Inferior parietal cortex (tissue), 1 donor: ENCODE results near the gene IGF1R.
A peak's percentile ranks its signal among the peaks of the same experiment; 100 is the strongest.

Source experiments
- DNase-seq: peaks from one replicate; pipeline ENCODE4 v3.0.0-alpha.2; 2016; ENCODE audit errors: extremely low spot score

The IGF1R gene

DNA sequence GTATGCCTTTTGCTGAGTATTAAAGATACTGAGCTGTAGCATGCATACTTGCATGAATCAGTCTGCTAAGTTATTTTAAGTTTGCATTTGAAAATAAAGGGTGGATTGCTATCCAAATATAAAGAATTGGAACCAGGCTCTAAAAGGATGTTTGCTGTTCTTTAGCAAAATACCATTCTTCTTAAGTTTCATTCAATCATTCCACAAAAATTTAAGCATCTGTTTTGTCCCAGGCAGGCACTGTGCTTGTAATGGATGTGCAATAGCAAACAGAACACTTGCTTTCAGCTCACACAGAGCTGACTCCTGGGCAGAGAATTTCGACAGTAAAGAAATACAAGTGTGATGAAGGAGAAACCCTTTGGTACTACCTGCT lies 208.2 kb downstream of the IGF1R start:
- no peak for DNase-seq

DNA sequence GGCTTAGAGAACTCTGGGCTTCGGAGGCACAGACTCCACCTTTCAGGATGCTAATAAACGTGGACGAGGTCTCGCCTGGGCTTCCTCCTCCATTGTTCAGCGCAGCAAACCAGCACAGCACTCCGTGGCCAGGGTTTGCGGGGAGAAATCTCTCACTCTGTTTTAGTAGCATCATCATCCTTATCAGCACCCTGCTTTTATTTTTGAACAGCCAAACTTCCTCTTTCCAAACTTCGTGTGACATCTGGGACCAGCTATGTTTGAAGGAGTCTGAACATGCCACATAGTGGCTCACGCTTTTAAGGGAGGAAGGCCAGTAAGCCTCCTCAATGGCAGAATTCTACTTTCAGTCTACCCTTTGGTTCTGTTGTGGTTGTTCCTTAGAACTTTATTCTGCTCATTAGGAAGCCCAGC lies 210.3 kb downstream of the IGF1R start:
- DNase-seq, result no peak

DNA sequence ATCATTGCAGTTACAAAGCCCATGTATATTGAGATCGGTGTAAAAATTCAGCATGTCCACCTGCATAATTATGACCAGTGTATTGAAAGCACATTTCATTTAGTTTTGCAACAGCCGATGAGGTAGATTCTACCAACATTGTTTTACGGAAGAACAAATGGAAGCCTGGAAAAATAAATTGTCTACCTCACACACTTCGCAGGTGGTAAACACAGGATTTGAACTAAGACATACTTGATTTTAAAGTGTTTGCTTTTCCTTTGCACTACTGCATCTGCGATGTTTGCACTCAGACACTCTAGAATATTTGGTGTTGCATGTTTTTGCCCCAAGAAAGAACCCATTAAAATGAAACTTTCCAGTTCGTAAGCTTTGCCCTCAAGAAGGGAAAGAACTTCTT lies 210.8 kb downstream of the IGF1R start:
- no peak for DNase-seq

DNA sequence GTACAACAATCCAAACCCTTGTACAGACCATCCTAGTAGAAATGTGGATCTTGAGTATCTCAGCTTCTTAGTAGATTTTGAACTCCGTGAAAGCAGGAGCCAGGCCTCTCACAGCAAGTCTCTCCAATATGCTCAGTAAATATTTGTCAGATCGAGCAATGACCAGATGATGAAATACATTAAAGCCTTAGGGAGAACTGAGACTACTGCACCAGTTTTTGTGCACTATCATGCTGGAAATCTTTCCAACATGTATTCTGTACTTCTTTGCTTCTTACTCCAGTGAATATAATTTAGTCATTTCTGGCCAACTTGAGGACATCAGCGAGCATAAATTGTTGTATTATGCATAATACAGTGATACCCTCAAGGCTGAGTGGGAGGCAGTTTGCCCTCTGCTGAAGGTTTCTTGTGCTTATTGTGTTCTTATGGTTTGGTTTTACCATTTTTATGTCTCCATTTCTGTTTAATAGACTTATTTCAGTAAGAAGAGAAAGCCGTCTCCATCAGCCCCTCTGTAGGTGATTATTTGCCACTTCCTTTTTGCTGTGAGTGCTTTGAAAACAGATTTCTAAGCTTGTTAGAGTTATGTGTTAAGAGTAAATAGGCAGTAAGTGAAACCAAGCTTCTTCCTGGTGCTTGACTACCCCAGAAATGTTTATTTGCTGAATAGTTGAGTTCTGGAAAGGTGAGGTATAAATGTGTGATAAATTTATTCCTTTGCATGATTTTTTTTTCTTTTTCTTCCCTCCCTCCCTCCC lies 212.1 kb downstream of the IGF1R start:
- DNase-seq, result no peak

DNA sequence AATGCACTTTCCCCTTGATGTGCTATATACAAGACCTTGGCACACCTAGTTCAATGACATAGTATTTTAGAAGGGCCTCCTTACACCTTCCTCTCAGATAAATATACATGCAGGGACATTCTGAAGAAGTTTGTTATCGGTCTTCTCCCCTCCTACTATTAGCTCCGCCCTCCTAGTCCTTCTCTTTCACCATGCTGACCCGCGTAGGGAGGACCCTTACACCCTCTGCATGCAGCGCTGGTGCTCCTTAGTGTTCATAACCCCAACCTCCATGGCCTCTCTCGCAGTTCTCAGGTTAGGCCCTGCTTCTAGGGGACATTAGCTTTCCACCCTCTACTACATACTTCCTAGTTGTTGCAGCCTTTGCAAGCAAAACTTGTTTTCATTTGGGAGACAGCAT lies 212.8 kb downstream of the IGF1R start:
- DNase-seq, result no peak

DNA sequence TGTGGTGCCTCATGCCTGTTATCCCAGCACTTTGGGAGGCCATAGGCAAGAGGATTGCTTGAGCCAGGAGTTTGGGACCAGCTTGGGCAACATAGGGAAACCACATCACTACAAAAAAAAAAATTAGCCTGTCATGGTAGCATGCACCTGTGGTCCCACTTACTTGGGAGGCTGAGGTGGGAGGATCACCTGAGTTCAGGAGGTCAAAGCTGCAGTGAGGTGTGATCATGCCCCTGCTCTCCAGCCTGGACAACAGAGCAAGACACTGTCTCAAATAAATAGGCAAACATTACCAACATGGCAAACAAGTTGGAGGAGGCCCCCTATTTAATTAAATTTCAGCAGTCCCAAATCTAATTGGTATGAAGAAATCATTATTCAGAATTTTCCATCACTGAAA lies 215.6 kb downstream of the IGF1R start:
- DNase-seq, result no peak

DNA sequence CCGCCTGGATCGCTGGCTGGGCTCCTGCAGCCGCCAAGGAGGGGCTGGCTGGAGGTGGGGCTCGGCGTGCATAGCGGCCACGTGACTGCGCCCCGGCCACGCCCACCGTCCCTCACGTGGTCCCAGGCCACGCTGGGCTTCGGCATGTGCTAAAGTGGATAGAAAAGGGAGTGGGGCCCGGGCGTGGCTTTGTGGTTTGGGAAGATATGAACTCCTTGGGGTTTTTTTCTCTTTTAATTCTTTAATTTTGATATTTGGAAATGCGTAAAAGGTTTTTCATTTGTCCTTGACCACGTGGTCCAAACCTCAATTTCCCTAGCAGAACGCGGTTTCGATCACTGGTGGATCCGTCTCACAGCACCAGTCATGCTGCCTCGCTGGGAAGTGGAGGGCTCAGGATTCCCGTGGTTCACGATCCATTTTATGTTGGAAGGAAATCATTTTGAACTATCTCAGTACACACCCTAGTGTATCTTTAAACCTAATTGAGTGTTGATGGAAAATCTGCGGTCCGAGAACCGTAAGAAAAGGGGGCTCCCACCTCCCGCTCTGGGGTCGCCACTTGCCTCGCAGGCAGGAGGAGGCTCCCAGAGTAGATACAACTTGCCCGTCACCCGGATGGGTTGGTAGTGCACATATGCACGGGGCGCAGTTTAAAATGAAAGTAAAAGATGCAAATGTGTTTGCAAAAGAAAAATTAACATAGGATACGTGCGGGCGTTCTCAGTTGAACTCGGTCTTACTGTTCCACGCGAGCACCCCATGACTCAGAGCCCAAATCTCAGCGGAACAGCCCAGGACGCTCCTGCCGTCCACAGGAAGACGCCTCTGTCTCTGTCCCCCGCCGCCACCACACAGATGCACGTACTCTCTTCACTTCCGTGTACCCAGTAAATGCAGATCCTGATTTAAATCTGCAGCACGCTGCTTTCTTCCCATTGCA lies 217.3 kb downstream of the IGF1R start:
- no peak for DNase-seq

DNA sequence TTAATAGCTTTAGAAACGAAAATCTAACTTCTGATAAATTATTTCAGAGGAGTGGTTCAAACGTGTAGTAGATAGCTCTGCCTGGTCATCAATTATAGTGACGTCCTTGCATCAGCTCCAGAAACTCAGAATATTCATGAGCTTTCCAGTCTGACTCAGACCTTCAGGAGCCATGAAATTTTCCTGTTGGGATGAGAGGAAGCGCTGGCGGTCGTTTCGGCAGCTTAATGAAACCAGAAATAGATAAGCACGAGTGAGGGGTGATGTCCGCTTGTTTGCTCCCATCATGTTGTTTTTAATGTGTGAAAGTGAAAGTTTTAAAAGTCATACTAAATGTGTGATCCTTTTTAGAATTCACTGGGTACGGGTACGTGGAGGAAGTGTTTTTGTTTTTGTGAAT lies 218.2 kb downstream of the IGF1R start:
- DNase-seq, result peak; percentile 47

DNA sequence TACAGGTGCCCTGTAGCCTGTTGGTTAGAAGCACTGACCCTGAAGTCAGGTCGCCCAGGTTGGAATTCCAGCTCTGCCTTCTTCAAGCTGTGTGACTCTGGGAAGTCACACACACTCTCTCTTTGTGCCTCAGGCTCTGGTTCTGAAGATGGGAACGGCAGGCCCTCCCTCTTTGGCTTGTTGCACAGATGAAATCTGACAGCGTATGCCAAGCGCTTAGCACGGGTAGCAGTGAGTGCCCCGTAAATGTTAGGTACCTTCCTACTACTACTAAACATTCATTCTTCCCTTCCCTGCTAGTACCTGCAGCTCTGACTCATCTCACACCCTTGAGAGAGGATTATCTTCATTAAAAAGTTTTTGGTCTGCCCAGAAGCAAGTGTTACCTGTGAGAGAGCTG lies 220.2 kb downstream of the IGF1R start:
- DNase-seq, result no peak

DNA sequence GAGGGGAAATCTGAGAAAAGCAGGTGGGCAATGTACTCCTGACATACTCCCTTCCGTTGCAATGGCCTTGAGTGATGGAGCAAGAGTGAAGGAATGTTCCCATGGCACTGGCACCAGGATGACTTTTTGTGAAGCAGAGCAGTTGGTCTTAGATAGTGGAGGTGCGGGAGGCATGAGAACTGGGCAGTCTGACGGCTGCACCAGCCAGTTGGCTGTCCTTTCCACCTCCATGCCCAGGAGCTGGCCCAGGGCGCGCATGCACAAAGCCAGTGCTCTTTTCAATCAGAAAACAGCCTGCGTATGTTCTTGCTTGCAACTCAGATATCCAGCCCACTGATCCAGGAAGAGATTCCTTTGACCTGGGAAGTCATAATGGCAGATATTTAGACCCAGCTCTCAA lies 222.4 kb downstream of the IGF1R start:
- DNase-seq, result no peak

DNA sequence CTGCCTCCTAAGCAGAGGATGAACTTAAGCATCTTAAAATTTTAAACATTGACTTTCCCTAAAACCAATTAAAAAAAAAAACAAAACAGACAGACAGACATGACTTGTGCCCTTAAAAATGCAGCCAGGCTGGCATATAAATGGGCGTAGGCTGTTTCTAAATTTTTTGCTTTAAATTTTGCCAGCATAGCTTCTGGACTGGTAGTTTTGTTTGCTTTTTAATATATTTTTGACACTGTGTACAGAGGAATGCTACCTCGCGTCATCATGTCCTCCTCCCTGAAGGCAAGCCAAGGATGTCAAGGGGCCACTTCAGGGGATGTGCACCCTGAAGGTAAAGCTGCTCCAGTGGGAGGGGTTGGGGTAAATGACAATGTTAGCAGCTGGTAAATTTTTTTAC lies 224.4 kb downstream of the IGF1R start:
- DNase-seq, result no peak

DNA sequence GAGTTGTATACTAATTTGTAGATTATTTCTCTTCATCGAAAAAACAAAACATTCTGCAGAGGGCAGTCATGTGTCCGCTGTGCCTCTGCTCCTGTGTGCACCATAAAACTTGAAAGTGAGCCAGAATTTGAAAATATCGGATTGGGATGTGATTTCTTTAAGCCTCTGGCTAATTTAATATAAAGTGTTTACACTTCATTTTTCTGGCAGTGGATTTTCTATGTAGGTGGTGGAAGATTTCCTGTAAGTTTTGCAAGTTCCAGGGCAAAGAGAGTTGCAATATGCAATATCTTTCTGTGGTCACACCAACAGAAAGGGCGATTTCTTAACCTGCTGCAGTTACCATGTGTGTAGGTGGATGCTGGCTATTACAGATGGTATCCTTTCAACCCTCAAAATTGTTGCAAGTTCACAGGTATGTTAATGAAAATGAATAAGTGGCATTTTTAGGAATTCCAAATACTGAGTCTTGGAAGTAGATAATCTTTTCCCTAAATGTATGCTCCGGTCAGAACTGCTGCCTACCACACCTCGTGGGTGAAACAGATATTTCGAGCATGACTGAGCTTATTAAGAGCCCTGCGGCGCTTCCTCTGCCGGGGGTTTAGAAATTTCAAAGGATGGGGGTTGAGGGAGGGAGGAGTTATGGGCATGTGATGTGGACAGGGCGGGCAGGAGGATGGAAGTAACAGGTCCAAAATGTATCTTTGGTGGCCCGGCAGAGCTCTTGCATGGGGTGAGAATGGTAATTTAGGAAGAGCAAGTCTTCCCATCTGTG lies 225.3 kb downstream of the IGF1R start:
- DNase-seq, result no peak

DNA sequence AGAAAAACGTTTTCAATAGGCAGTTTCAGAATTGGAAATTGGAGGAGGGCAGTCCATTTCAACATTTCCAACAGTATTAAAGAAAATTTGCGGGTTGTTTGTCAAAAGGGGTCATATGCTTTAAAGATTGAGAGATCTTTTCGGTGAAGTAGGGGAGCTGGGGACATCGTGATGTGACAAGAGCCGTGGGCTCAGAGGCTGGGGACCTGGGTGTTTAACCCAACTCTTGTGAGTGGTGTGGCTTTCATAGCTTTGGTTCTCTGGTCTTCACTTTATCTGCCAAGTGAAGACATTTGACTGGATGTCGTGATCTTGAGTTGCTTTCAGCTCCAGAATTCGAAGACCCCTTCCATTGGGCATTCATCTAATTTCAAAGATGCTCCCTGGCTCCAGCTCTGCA lies 226.0 kb downstream of the IGF1R start:
- DNase-seq, result no peak

DNA sequence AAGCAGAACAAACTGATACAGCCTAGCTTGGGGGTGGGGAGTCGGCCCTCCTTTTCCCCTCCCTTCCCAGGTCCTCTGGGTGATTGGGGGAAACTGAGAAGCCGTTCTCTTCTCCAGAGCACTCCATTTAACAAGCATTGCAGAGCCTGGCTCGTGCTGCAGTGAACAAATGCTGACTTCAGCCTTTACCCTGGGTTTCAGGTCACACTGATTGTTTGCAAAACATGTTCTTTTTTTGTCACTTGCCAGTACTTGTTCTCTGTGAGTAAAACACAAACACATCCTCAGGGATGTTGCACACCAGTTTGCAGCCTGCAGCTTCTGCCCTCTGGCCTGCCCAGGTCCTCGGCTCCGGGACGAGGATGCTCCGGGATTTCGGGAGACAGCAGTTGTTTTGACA lies 226.4 kb downstream of the IGF1R start:
- no peak for DNase-seq

DNA sequence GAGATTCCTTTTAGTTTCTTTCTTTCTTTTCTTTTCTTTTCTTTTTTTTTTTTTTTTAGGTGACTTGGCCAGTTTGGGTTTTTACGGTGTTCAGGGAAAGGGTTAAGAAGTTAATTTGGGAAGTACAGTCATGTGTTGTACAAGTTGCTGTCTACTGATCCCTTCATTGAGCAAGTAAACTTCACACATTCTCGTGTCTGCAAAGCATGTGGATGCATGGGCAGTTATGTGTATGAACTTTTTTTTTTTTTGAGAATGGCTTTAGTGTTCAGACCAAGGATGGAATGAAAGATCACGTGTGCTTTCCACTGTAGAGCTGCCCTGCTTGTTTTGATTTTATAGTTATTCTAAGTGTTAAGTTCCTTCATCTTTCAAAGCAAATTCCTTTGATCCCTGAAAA lies 227.0 kb downstream of the IGF1R start:
- no peak for DNase-seq

DNA sequence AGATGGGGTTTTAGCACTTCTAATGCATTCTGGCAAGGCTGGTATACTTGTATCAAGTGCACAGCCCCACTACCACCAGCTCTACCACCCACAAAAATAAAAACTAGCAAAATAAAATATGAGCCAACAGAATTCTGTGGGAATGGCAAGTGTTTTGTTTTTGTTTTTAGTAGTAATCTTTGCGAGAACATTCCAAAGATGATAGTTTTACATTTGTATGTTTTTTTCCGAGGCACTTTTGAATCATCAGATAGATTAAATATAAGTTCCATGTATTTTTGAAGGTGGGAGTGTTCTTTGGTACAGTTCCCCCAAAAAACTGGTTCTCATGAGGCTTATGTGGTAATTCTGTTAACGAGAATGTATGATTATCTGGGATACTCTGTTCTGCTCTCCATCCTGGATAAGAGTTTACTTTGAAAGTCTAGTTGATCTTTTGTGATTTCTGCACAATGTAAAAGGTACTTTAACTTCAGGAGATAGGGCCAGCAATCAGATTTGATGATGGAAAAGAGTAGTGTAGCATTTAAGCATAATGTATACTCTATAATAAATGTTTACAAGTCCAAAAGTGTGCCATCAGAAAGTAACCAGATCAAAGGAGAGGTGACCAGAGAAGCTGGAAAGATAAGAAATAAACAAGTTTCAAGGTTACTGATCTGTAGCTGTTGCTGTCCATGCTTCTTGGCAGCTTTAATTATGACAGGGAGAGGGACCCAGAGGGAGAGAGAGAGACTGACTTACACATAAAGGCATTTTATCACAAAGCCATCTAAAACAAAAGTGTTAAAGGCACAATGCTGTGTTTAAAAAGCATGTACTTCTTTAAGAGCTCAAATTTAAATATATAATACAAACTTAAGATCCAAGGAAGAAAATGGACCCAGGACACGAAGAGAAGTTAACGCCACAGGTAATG lies 228.4 kb downstream of the IGF1R start:
- DNase-seq, result no peak

DNA sequence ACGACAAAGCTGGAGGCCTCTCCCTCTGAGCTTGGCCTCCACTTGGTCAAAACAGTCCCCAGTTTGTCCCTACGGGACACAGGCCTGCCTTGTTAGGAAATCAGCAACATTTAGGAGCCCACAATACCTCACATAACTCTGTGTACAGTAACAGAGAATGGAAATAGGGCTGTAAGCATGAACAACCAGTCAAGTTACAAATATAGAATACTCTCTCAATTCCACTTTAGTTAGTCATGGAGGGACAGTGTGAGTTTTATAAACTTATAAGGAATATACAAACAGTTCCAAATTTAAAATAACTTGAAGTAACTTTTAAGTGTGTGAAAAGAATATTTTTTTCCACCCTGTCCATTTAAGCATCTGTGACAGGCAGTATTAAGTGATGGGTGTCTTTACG lies 229.8 kb downstream of the IGF1R start:
- DNase-seq, result no peak

DNA sequence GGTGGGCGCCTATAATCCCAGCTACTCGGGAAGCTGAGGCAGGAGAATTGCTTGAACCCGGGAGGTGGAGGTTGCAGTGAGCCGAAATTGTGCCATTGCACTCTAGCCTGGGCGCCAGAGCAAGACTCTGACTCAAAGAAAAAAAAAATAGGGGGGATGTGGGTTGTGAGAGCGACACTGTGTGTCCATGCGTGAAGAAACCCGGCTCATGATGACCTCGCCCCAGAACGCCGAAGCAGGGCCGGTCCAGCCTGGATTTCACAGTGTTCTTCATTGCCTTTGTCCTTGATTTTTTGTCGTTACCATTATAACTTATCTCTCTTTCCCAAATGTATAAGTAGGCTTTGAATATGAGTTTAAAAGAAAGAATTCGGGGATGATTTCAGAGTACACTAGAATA lies 230.5 kb downstream of the IGF1R start:
- no peak for DNase-seq

DNA sequence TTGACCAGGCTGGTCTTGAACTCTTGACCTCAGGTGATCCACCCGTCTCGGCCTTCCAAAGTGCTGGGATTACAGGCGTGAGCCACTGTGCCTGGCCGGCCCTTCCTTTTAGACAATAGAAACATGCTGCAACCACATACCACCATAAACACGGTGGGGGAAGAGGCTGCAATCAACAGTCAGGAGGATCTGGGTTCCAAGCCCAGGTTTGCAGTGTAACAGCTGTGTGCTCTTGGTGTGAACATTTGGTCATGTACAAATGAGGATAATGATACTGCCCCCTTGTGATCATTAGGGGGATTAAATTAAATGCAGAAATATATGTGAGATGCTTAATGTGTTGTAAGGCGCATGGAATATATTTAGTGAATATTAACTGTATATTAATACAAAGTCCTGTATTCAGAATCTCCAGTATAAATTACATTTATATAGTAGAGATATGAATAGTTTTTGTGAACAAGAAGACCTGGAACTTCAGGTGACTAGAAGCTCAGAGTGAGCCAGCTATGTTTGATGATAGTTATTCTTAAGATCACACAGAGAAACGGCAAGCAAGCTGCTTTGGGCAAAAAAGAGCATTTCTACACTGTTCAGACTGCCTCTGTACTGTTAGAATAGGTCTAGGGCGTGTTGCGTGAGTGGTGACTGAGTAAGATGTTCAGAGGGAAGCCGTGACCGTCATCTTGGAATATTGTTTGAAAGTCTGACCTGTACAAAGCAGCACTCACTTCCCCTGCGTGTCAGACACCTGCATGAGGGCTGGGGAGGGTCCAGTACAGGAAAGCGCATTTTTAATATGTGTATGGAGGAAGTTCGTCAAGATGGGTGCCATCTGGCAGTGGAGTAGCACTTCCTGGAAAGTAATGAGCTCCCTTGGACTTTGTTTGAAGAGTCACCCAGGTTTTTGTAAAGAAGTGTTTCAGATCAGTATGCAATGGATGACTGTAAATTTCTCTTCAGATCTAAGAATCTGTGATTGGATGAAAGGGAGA lies 233.5 kb downstream of the IGF1R start:
- DNase-seq, result no peak

DNA sequence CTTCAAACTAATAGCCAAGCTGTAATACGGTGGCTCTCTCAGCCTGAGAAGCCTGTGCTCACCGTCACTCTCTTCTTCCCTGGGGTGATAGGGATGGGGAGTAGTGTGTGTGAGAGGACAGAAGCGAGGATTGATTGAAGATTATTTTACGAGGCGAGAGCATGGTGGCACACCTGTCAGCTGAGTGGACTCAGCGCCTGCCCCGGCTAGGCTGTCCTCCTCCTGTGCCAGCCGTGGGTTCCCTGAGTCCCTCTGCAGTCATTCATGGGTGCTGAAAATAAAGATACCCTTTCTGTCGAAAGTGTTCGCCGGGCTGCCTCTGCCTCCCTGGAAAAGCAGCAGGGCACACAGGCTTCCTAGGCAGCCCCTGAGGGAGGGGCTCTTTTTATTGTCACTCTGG lies 235.1 kb downstream of the IGF1R start:
- DNase-seq, result no peak
